Measurements from ENCODE around the gene BRD9.

- TF ChIP-seq CTCF (optimal IDR thresholded peaks at IDR 0.05 in 1 of 3, IDR thresholded peaks at IDR 0.05 in 1 of 3, conservative IDR thresholded peaks at IDR 0.05 in 1 of 3; ENCODE audit: extremely low read depth in 1 of 3, insufficient read depth in 2 of 3, low read length in 3 of 3) (no peak), EZH2 (IDR thresholded peaks at IDR 0.05; ENCODE audit: low read length) (no peak)
These were observed 40.1 kb upstream of the BRD9 start for GRCh38 chr5:932628-933250.
